DND-41 (cell line): Measurements from ENCODE around the gene LIN54.

Experiments
- CTCF ChIP-seq: IDR thresholded peaks from 2 replicates; pipeline ENCODE4 v1.5.1; 2012; ENCODE audit warnings: borderline replicate concordance, low read length, moderate library complexity, mild to moderate bottlenecking; ENCODE audit not compliant: poor library complexity, severe bottlenecking; ENCODE audit errors: extremely low read depth
- EZH2 ChIP-seq: IDR thresholded peaks from 3 replicates; pipeline ENCODE4 v1.6.1; 2012; ENCODE audit warnings: borderline replicate concordance, low read depth, mild to moderate bottlenecking, moderate library complexity, low read length, inconsistent platforms; ENCODE audit not compliant: severe bottlenecking

- TF ChIP-seq EZH2 (no peak), CTCF (no peak)
These were observed 61.9 kb downstream of the LIN54 start for GRCh38 chr4:82948647-82949204.
